NCI-H2196 (cell line): ENCODE data around the gene TACR2.

Experiments used
- DNase-seq: peaks from one replicate; lab custom pipeline; 2025; ENCODE audit not compliant: unreplicated experiment; lab: John Stamatoyannopoulos, UW

TACR2 gene

GRCh38 chr10:69416695-69417094 lies at the start of gene TACR2:
Gene TACR2 (minus strand): TSS chr10:69416918. CDS start chr10:69416323, 595 bp downstream.
- no peak for DNase-seq

DNA sequence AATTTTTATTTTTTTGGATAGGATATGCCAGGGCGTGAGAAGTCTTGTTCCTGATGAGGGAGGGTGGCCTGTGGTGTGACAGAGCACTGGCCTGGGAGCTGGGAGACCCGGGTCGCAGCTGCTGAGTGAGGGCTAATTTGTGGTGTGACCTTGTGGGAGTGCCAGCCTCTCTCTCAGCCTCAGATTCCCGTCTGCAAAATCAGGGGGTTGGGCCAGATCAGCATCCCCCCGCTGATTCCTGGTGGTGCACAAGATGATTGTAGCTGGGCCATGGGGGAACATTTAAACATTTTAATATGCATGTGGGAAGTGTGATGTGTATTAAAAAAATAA lies 49.4 kb upstream of the TACR2 start:
- DNase-seq, result no peak

DNA sequence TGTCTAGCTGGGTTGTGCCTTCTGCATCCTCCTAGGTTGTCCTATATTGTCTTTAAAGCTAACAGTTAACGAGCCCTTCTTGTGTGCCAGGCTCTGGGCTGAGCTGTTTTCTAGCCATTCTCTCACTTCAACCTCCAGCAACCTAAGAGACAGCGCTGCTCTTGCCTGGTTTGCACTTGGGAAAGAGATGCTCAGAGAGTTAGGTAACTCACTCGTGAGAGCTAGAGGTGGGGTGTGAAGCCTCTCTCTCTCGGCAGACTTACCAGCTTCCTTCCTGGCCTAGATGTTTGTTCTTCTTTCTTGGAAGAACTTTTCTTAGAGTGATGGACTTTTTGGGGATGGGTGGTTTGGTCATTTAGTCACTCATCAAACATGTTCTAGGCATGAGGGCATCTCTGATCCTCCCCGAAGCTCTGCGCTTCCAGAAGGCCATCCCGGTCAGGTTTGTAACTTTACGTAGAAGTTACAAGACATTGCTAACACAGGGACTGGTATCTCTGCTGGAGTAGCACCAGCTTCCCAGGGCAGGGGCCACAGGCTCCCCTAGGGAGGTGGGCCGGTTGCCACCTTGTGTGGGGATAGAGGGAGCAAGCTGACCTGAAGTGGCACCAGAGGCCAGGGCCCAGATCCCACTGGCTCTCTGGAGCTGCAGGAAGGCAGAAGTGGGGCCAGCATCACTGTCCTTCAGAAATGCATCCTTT lies 48.9 kb upstream of the TACR2 start:
- DNase-seq, result no peak

- DNase-seq, result no peak
These were observed 48.2 kb upstream of the TACR2 start for GRCh38 chr10:69464801-69465401.

DNA sequence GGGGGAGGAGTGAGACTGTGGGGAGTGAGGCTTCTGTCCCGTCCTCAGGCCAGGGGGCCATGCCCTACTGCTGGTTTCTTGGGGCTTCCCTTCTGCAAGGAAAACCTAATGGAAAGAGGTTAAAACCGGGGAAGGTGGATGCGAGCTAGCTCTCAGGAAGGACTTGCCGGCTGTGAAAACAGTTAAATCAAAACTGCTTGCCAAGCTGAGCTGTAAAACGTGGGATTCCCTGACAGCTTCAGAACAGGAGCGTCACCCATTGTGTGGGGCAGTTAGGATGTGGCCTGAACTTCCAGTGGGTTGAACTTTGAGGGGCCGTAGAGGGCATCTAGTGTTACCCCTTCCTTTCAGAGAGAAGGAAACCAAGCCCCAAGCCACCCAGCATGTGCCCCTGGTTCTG lies 47.7 kb upstream of the TACR2 start:
- no peak for DNase-seq

DNA sequence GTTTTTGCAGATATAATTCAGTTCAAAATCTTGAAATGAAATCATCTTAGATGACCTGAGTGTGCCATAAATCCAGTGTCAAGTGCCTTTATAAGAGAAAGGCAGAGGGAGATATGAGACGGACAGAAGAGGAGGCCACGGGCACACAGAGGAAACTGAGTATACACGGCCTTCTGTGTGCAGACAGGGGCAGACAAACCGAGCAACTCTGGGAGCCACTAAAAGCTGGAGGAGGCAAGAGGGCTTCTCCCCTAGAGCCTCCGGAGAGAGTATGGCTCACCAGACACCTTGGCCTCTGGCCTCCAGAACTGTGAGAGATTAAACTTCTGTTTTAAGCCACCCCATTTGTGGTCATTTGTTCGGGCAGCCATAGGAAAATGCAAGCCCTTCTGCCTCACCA lies 47.2 kb upstream of the TACR2 start:
- no peak for DNase-seq

DNA sequence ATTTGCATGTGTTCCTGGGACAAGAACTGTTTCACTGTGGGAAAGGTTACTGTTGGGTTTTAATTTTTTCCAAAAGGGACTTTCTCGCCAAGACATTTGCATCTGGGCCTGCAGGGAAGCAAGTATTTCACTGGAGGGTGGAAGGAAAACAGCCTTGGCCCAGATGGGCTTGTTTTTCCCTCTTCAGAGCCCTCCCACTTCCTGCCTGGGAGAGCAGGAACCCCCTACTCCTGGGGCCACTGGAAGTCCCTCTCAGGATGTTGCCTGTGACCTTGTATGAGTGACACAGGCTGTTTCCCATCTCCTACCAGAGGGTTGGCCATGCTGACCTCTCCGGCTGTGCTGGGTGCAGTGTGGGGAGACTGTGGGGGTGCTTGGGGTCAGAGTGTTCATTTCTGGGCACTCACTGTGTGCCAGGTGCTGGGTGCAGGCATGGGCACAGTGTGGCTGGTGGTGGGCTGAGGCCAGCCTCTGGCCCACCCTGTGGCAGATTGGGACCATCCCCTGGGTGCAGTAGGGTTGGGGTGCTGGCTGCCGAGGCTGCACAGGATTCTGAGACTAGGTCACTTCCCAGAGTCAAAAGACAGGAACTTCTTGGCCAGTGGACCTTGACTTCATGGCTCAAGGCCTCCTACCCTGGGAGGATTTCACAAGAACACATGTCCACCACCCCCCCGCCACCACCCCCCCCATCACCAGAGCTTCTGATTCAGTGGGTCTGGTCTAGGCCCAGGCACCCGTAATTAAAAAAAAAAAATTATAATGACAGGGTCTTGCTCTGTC lies 44.7 kb upstream of the TACR2 start:
- DNase-seq, result no peak

- no peak for DNase-seq
These were observed 44.0 kb upstream of the TACR2 start for GRCh38 chr10:69460576-69461242.

DNA sequence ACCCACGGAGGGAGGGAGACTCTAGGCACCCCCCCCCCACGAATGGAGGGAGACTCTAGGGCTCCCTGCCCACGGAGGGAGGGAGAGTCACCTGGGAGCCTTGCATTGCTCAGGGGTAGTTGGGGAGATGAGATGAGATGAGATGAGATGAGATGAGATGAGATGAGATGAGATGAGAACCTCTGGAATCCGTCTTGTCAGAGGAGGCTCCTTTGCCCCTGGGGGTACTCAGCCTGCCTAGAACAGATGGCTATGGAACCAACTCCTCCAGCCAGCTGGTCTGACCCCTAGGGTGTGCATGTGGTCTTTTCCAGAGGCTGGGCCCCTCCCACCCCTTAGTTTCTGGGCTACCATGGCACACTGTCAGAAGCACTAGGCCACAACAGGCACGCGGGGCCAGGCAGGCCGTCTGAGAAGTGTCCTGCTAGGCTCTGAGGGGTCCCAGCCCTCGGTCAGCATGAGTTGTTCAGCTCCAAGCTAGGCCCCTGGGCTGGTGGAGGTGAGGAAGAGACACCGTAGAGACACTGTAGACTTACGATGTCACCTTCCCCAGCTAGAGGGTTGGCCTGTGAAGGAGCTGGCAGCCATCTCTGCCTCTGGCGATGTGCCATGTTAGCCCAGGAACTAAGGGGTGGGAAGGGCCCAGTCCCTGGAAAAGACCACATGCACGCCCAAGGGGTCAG lies 43.3 kb upstream of the TACR2 start:
- no peak for DNase-seq

DNA sequence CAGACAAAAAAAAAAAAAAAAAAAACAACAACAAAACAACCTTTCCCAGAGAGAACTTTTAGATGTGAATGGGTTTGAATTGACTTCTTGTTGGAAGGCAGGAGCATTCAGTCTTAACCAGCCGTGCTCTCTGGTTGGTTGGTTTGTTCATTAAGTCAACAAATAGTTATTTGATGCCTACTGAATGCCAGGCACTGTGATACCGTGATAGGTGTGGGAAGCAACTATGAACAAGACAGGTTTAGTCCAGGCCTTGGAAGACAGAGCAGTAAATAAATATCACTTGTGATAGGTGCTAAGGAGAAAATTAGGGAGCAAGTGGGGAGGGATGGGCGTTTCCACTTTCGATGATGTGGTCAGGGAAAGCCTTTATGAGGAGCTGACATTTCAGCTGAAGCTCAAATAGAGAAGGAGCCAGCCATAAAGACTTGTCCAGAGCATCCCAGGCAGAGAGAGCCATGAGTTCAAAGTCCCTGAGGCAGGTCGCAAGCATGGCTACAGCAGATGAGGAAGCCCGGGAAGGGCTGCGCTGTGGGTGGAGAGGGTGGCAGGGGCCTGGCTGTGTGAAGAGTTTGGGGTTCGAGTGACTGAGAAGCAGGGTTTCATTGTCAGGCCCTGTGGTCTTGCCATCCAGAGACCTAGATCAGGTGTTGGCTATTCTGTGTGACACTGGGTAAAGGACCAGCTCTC lies 42.5 kb upstream of the TACR2 start:
- no peak for DNase-seq

- no peak for DNase-seq
These were observed 41.8 kb upstream of the TACR2 start for GRCh38 chr10:69458430-69459100.

DNA sequence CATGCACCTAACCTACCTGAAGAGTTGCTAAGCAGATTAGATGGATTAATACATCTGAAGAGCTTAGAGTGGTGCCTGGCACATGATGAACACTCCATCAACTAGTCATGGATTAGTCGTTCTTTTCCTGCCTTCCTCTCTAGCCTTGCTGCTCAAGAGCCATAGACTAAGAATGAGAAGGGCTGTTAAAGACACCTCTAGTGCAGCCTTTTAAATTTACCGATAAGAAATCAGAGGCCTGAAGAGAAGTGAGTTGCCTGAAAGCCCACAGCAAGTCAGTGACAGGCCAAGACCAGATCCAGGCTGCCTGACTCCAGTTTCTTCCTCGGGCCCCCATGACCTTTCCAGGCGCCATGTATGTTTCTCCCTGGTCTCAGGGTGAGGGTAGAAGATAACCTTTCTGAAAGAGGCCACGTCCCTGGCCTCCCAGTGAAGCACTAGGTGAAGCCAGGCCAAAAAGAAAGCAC lies 41.1 kb upstream of the TACR2 start:
- no peak for DNase-seq

DNA sequence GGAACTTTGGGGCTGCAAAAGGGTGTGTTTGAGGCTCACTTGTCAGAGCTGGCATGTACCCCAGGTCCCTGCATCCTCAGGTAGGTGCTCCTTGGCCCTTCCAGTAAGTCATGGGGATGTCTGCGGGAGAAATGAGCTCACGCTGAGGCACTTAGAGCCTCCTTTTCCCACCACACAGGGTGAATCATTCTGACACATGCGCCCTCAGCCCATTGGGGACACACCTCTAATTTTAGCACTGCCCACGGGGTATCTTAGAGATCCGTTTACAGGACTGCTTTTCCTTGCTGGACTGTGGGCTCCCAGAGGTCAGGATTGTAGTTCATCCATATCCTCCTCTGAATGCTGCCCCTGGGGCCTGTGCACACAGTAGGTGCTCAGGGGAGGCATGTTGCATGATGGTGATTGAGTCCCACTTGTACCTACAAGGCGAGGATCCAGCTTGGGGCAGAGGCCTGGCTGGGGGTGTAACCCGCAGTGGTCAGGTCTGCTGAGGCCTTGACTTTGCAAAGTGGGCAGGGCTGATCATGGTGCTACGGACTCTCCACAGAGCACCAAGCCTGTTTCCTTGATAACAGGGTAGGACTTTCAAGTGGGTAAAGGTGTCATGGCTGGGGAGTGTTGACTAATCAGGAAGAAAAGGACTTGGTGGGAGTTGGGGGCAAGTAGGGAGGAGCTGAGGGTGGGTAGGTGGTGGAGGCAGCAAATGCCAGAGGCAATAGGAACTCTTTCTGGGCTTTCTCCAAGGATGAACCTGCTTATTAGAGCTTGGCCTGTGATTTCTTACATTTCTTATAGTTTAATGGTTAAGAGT lies 40.4 kb upstream of the TACR2 start:
- DNase-seq, result no peak

- no peak for DNase-seq
These were observed 38.5 kb upstream of the TACR2 start for GRCh38 chr10:69455006-69455763.

GRCh38 chr10:69453795-69454194 lies 37.1 kb upstream of the TACR2 start:
- no peak for DNase-seq

- no peak for DNase-seq
These were observed 36.1 kb upstream of the TACR2 start for GRCh38 chr10:69452676-69453415.

DNA sequence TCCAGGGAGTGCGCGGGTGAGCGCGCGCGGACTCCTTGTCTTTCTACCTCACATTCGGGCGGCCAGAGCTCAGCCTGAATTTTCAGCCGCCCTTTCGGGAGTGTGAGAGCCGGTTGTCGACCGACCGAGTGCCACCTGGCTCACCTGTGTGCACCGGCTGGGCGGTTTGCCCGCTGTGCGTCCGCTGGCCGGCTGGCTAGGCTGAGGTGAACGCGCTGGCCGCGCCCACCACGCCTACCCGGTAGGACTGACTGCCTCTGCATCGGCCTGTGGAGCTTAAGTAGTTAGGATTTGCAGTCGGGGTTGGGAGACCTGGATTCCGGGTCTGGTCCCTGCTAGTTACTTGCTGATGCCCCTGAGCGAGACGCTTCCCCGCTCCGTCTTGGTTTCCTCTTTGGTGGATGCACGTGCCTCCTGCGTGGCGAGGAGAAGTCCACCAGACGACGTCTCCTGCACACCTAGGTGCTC lies 35.1 kb upstream of the TACR2 start:
- DNase-seq, result peak; percentile 20
